ENCODE data around the gene CCL20. TPM values are rescaled to one million over a fixed set of nuclear protein-coding genes. Genes with fewer than 3 reads are reported as not detected.

CCL20 gene
- total and polyA plus RNA-seq, 4 donors, result 0.49 to 0.50 TPM; not detected in 2

DNA sequence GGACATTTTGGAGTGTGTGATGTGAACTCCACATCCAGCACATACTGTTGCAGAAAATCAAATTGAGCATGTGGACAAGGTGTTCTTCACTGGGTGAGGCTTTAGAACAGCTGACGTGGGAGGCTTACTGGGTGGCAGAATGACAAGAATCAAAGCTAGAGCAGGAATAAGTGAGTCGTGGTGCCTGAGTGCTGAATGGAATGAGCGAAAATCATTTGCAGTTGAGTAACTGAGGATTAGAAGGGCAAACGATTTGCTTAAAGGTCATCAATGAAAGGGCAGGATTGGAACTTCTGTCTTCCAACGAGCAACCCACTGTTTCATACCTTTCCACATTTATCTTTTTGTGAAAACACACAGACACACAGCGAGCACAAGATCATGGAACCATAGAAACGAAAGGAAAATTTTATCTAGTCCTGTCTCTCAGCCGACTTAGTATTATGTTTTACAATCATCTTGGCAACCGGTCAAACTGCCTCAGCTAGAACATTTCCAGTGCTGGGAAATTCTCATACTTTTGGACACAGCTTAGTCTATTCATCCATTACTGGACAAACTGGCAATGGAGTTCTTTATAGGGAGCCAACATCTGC is 50.6 kb downstream of the CCL20 start:
- Histone ChIP-seq H3K36me3 (ENCODE audit: control insufficient read depth, insufficient read depth, low read length) (no peaks in the 10 kb centered on the region), H3K4me3 (ENCODE audit: low read depth, low read length) (no peak overlapping the region), H3K9me3 (ENCODE audit: control insufficient read depth, insufficient read depth, low read length) (no peaks in the 10 kb centered on the region), H3K27me3 (ENCODE audit: control insufficient read depth, insufficient read depth, low read length) (no peaks in the 10 kb centered on the region), H3K27ac (ENCODE audit: low read depth, low read length) (no peak overlapping the region), H3K4me1 (ENCODE audit: control insufficient read depth, insufficient read depth, low read length) (peaks cover 17% of the 10 kb centered on the region)
- no peak for DNase-seq (ENCODE audit: low read depth in 4 of 6, low spot score in 6 of 6)
- 82% methylated on average over 8 of the region's 9 CpGs for WGBS (ENCODE audit: insufficient coverage)

- no peaks in the 10 kb centered on the region for H3K36me3 ChIP-seq (ENCODE audit: control insufficient read depth, insufficient read depth, low read length)
- no peak for DNase-seq (ENCODE audit: low read depth in 4 of 6, low spot score in 6 of 6)
- 81% methylated on average over 4 of the region's 4 CpGs for WGBS (ENCODE audit: insufficient coverage)
- H3K4me3 ChIP-seq (ENCODE audit: low read depth, low read length), result no peak overlapping the region
- no peak overlapping the region for H3K27ac ChIP-seq (ENCODE audit: low read depth, low read length)
- peaks cover 8% of the 10 kb centered on the region for H3K4me1 ChIP-seq (ENCODE audit: control insufficient read depth, insufficient read depth, low read length)
- H3K27me3 ChIP-seq (ENCODE audit: control insufficient read depth, insufficient read depth, low read length), result no peaks in the 10 kb centered on the region
- H3K9me3 ChIP-seq (ENCODE audit: control insufficient read depth, insufficient read depth, low read length), result no peaks in the 10 kb centered on the region
These were observed 51.6 kb downstream of the CCL20 start for GRCh38 chr2:227865291-227865690.

Small RNA genes lying within 50 kb of the gene (small RNA-seq; reads per million reads assigned to genes)
- not detected for gene SNRPGP8 (ENCODE audit: low replicate concordance)

Other genes starting within 250 kb of the CCL20 start
- gene SCYGR2, start 214.9 kb upstream of the CCL20 start, total RNA-seq, result not detected
- not detected for gene SCYGR2, start 214.9 kb upstream of the CCL20 start, polyA plus RNA-seq (ENCODE audit: insufficient read length in 2 of 2)
- gene SCYGR3, start 199.0 kb upstream of the CCL20 start, total RNA-seq, result not detected
- not detected for gene SCYGR3, start 199.0 kb upstream of the CCL20 start, polyA plus RNA-seq (ENCODE audit: insufficient read length in 2 of 2)
- not detected for gene SCYGR4, start 196.3 kb upstream of the CCL20 start, total RNA-seq
- gene SCYGR4, start 196.3 kb upstream of the CCL20 start, polyA plus RNA-seq (ENCODE audit: insufficient read length in 2 of 2), result under 1 TPM; 0.51 to 0.57 TPM
- not detected for gene SCYGR5, start 147.0 kb upstream of the CCL20 start, total RNA-seq
- gene SCYGR5, start 147.0 kb upstream of the CCL20 start, polyA plus RNA-seq (ENCODE audit: insufficient read length in 2 of 2), result not detected
- 1 to 10 TPM; 2.8 to 5.3 TPM for gene SLC19A3, start 95.8 kb upstream of the CCL20 start, total RNA-seq
- gene SLC19A3, start 95.8 kb upstream of the CCL20 start, polyA plus RNA-seq (ENCODE audit: insufficient read length in 2 of 2), result 1 to 10 TPM; 4.2 to 6.1 TPM
- gene SCYGR6, start 89.1 kb upstream of the CCL20 start, total RNA-seq, result not detected
- gene SCYGR6, start 89.1 kb upstream of the CCL20 start, polyA plus RNA-seq (ENCODE audit: insufficient read length in 2 of 2), result not detected
- not detected for gene SCYGR7, start 85.5 kb upstream of the CCL20 start, total RNA-seq
- gene SCYGR7, start 85.5 kb upstream of the CCL20 start, polyA plus RNA-seq (ENCODE audit: insufficient read length in 2 of 2), result not detected
- not detected for gene SCYGR8, start 67.9 kb upstream of the CCL20 start, total RNA-seq
- not detected for gene SCYGR8, start 67.9 kb upstream of the CCL20 start, polyA plus RNA-seq (ENCODE audit: insufficient read length in 2 of 2)
- 10 to 100 TPM in 1 of 2 donors, 1 to 10 TPM in 1; 5.0 to 16.6 TPM for gene DAW1, start 57.8 kb downstream of the CCL20 start, total RNA-seq
- 10 to 100 TPM in 1 of 2 donors, 1 to 10 TPM in 1; 8.7 to 10.7 TPM for gene DAW1, start 57.8 kb downstream of the CCL20 start, polyA plus RNA-seq (ENCODE audit: insufficient read length in 2 of 2)

Data from spinal cord (tissue), 10 donors.